OCI-LY1 (cell line): ENCODE results near the gene MAGEA12.
"Not testable (repeated sequence)": the region's sequence is repeated elsewhere in the genome, so short reads cannot be mapped to it uniquely, and the experiment has no call there.

Experiments
- H2AFZ ChIP-seq: fragments of 200-600 bp; sonication (generic), shearing (Covaris generic); 2 replicates; pipeline ENCODE4 v1.6.0; 2014; ENCODE audit warnings: antibody characterized with exemption, mild to moderate bottlenecking, low read length
- H3F3A ChIP-seq: fragments of 200-600 bp; sonication (generic), shearing (Covaris generic); 2 replicates; pipeline ENCODE4 v1.6.0; 2014; ENCODE audit warnings: mild to moderate bottlenecking, antibody characterized with exemption, low read length, moderate library complexity; ENCODE audit not compliant: insufficient read depth
- H3K27ac ChIP-seq: fragments of 200-600 bp; sonication (generic); 2 replicates; pipeline ENCODE4 v1.5.1; 2014; ENCODE audit warnings: low read length, mixed run types, mild to moderate bottlenecking, low read depth; ENCODE audit not compliant: poor library complexity, severe bottlenecking
- H3K27me3 ChIP-seq: fragments of 200-600 bp; sonication (generic); 2 replicates; pipeline ENCODE4 v1.6.0; 2014; ENCODE audit warnings: antibody characterized with exemption, mild to moderate bottlenecking, low read length, moderate library complexity; ENCODE audit not compliant: insufficient read depth
- H3K36me3 ChIP-seq: fragments of 200-600 bp; sonication (generic); 2 replicates; pipeline ENCODE4 v1.6.1; 2014; ENCODE audit warnings: mild to moderate bottlenecking, antibody characterized with exemption, low read length, moderate library complexity, mixed read lengths; ENCODE audit not compliant: insufficient read depth
- H3K4me1 ChIP-seq: fragments of 200-600 bp; sonication (generic); 2 replicates; pipeline ENCODE4 v1.5.1; 2014; ENCODE audit warnings: mild to moderate bottlenecking, low read length, moderate library complexity; ENCODE audit not compliant: insufficient read depth, severe bottlenecking
- H3K4me2 ChIP-seq: fragments of 200-600 bp; sonication (generic), shearing (Covaris generic); 2 replicates; pipeline ENCODE4 v1.6.1; 2014; ENCODE audit warnings: low read length
- H3K4me3 ChIP-seq: fragments of 200-600 bp; sonication (generic); 2 replicates; pipeline ENCODE4 v1.5.1; 2014; ENCODE audit warnings: low read length, low read depth, mild to moderate bottlenecking, mixed read lengths; ENCODE audit not compliant: poor library complexity, severe bottlenecking
- H3K79me2 ChIP-seq: fragments of 200-600 bp; shearing (Covaris generic); 2 replicates; pipeline ENCODE4 v1.6.1; 2016; ENCODE audit warnings: mixed run types, low read length, mixed read lengths; ENCODE audit not compliant: insufficient read depth
- H3K9ac ChIP-seq: fragments of 200-600 bp; sonication (generic), shearing (Covaris generic); 2 replicates; pipeline ENCODE4 v1.6.1; 2014; ENCODE audit warnings: mild to moderate bottlenecking, low read length, mixed read lengths
- H3K9me2 ChIP-seq: fragments of 200-600 bp; sonication (generic), shearing (Covaris generic); 2 replicates; pipeline ENCODE4 v1.6.1; 2014; ENCODE audit warnings: low read depth, mild to moderate bottlenecking, low read length, mixed read lengths
- H3K9me3 ChIP-seq: fragments of 200-600 bp; shearing (Covaris generic); 2 replicates; pipeline ENCODE4 v1.6.1; 2014; ENCODE audit warnings: low read length, mixed read lengths
- H4K20me1 ChIP-seq: fragments of 200-600 bp; sonication (generic), shearing (Covaris generic); 2 replicates; pipeline ENCODE4 v1.6.0; 2016; ENCODE audit warnings: mild to moderate bottlenecking, low read length; ENCODE audit not compliant: insufficient read depth
- EZH2 ChIP-seq: fragments of 200-600 bp; sonication (generic), shearing (Covaris generic); IDR thresholded peaks from 2 replicates; pipeline ENCODE4 v1.8.0; 2017; ENCODE audit warnings: borderline replicate concordance, mixed run types, mild to moderate bottlenecking, antibody characterized with exemption, low read length, moderate library complexity, mixed read lengths
- TF ChIP-seq, protein P1 (sequence below): fragments of 200-600 bp; sonication (generic), shearing (Covaris generic); IDR thresholded peaks from 2 replicates; pipeline ENCODE4 v1.5.1; 2017; ENCODE audit warnings: mild to moderate bottlenecking, antibody characterized with exemption, low read length, moderate library complexity, mixed read lengths

The MAGEA12 gene

DNA sequence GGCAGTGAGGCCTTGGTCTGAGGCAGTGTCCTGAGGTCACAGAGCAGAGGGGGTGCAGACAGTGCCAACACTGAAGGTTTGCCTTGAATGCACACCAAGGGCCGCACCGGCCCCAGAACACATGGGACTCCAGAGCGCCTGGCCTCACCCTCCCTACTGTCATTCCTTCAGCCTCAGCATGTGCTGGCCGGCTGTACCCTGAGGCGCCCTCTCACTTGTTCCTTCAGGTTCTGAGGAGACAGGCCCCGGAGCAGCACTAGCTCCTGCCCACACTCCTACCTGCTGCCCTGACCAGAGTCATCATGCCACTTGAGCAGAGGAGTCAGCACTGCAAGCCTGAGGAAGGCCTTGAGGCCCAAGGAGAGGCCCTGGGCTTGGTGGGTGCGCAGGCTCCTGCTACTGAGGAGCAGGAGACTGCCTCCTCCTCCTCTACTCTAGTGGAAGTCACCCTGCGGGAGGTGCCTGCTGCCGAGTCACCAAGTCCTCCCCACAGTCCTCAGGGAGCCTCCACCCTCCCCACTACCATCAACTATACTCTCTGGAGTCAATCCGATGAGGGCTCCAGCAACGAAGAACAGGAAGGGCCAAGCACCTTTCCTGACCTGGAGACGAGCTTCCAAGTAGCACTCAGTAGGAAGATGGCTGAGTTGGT lies 2.4 kb downstream of the MAGEA12 start:
- H3K36me3 ChIP-seq = no peaks in the 10 kb centered on the region
- H3F3A ChIP-seq = no peaks in the 10 kb centered on the region
- no peaks in the 10 kb centered on the region for H3K27me3 ChIP-seq

DNA sequence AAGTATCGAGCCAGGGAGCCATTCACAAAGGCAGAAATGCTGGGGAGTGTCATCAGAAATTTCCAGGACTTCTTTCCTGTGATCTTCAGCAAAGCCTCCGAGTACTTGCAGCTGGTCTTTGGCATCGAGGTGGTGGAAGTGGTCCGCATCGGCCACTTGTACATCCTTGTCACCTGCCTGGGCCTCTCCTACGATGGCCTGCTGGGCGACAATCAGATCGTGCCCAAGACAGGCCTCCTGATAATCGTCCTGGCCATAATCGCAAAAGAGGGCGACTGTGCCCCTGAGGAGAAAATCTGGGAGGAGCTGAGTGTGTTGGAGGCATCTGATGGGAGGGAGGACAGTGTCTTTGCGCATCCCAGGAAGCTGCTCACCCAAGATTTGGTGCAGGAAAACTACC lies 3.0 kb downstream of the MAGEA12 start:
- not testable (repeated sequence) for H3F3A ChIP-seq, H4K20me1 ChIP-seq, H3K9me3 ChIP-seq, H3K27ac ChIP-seq, H3K9me2 ChIP-seq, H2AFZ ChIP-seq, H3K4me2 ChIP-seq, H3K9ac ChIP-seq, H3K79me2 ChIP-seq, H3K36me3 ChIP-seq, H3K4me1 ChIP-seq, H3K4me3 ChIP-seq, H3K27me3 ChIP-seq

More for the DNA sequence above, 2.4 kb downstream of the MAGEA12 start:
- H3K79me2 ChIP-seq = no peaks in the 10 kb centered on the region
- H2AFZ ChIP-seq = no peak overlapping the region
- no peak for TF ChIP-seq EZH2
- TF ChIP-seq, protein P1, sequence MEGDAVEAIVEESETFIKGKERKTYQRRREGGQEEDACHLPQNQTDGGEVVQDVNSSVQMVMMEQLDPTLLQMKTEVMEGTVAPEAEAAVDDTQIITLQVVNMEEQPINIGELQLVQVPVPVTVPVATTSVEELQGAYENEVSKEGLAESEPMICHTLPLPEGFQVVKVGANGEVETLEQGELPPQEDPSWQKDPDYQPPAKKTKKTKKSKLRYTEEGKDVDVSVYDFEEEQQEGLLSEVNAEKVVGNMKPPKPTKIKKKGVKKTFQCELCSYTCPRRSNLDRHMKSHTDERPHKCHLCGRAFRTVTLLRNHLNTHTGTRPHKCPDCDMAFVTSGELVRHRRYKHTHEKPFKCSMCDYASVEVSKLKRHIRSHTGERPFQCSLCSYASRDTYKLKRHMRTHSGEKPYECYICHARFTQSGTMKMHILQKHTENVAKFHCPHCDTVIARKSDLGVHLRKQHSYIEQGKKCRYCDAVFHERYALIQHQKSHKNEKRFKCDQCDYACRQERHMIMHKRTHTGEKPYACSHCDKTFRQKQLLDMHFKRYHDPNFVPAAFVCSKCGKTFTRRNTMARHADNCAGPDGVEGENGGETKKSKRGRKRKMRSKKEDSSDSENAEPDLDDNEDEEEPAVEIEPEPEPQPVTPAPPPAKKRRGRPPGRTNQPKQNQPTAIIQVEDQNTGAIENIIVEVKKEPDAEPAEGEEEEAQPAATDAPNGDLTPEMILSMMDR = no peak
- no peaks in the 10 kb centered on the region for H3K9me2 ChIP-seq
- no peak overlapping the region for H3K4me2 ChIP-seq
- no peak overlapping the region for H3K27ac ChIP-seq
- no peaks in the 10 kb centered on the region for H3K9me3 ChIP-seq
- H3K9ac ChIP-seq = no peak overlapping the region
- H3K4me3 ChIP-seq = no peak overlapping the region
- H4K20me1 ChIP-seq = no peaks in the 10 kb centered on the region
- no peaks in the 10 kb centered on the region for H3K4me1 ChIP-seq

DNA sequence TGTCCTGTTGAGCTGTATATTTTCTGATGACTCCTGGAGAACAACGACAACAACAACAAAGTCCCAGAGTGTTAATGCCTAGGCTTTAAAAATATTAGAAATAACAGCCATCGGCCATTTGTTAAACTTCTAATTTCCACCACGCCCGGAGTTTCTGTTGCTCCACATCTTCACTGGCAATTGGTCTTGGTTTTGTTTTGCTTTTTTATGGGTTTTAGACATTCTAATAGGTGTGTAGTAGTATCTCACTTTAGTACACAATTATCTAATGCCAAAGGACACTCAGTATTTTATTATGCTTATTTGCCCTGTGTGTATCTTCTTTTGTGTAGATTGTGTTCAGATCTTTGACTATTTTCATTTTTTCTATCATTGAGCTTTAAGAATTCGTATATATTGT lies 5.0 kb downstream of the MAGEA12 start:
- Histone ChIP-seq H3K9me3 (no peaks in the 10 kb centered on the region), H3K4me3 (no peak overlapping the region), H2AFZ (no peak overlapping the region), H3K27ac (no peak overlapping the region), H4K20me1 (no peaks in the 10 kb centered on the region), H3K9me2 (no peaks in the 10 kb centered on the region), H3K27me3 (no peaks in the 10 kb centered on the region), H3K36me3 (no peaks in the 10 kb centered on the region), H3K79me2 (no peaks in the 10 kb centered on the region), H3F3A (no peaks in the 10 kb centered on the region), H3K4me1 (no peaks in the 10 kb centered on the region), H3K9ac (no peak overlapping the region), H3K4me2 (no peak overlapping the region)
- TF ChIP-seq, protein P1 = no peak
- no peak for TF ChIP-seq EZH2

DNA sequence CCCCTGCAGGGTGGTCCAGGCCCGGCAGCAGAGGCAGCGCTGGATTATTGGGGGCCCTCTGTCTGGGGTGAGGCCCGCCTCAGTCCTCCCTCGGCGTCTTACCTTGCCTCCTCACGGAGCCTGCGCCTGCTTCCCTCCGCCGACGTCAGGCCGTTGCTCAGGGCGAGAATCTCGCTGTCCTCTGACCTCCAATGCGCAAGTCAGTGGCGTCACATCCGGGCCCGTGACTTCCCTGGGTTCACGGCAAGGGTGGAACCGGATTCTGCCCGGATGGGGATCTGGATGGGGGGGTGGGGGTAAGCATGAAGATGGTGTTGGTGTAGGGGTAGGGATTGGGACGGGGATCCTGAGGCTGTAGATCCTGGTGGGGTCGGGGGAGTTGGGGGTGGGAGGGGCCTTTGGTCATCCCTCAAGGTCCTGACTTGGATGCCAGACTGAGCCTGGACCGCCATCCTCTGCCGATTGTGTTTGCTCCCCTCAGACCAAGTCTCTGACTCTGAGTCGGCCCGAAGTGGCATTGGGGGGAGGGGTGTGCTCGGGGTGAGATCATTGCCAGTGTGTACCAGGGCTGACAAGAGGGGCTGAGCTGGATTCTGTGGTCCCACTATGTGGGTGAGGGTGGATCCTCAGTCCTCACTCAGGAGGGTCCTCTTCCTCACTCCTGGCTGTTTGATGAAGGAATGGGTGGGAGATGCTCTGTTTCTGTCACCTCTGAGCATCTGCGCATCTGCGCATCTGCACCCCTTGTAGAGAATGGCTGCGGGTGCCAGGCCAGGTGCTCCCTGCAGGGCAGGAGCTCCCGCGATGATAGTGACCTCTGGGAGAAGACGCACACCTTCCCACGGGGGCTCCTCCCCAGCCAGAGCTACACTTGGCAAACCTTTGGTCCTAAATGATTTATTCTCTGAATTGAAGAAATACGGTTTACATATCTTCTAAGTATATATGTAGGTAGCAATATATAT lies 20.4 kb downstream of the MAGEA12 start, which contains the start of gene MAGEA2:
MAGEA2 (minus strand) TSS at position 157 of the 965 bp plus-strand sequence. CDS start 2,479 bp downstream, outside the sequence.
- H3K4me2 ChIP-seq, H4K20me1 ChIP-seq, H3K9me2 ChIP-seq, H2AFZ ChIP-seq, H3K4me3 ChIP-seq, H3K9me3 ChIP-seq, H3K27ac ChIP-seq, H3K27me3 ChIP-seq, H3F3A ChIP-seq, H3K9ac ChIP-seq, H3K36me3 ChIP-seq, H3K4me1 ChIP-seq, H3K79me2 ChIP-seq: not testable (repeated sequence)

DNA sequence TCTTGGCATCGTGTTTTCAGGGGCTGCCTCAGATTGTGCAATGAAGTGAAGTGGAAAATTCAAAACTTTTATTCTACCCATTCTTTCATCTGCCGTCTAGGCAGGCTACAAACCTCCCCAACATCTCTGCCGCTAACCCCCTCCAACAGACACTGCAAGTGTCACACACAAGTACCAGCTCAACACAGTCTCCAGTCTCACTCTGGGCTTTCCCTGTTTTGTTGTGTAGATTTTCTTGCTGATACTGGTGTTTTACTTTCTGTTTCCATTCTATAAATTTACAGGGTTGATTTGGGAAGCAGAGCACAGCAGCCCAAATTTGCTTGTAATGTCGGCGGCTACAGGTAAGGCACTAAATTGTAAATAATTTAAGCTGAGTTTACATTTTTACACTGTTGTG lies 21.3 kb downstream of the MAGEA12 start:
- H3K27ac ChIP-seq, H4K20me1 ChIP-seq, H3K9ac ChIP-seq, H3K4me1 ChIP-seq, H3K4me3 ChIP-seq, H3K79me2 ChIP-seq, H3K4me2 ChIP-seq, H3F3A ChIP-seq, H3K9me3 ChIP-seq, H3K9me2 ChIP-seq, H3K36me3 ChIP-seq, H3K27me3 ChIP-seq, H2AFZ ChIP-seq: not testable (repeated sequence)

DNA sequence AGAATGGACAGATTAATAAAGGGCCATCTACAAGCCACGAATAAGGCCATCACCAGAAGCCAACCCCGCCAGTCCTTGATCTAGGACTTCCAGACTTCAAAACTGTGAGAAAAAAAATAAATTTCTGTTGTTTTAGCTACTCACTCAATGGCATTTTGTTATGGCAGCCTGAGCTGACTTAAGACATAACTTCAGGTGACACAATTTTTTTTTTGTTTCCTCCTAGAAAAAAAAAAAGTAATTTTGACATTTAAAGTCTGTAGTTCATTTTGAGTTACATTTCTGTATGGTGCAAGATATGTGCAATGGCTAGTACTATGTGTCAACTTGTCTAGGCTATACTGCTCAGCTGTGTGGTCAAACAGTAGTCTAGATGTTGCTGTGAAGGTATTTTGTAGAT lies 25.4 kb downstream of the MAGEA12 start, which contains the start of gene CSAG3:
CSAG3 (plus strand) TSS at position 301 of the 400 bp plus-strand sequence.
- not testable (repeated sequence) for H3K4me1 ChIP-seq, H3K9me2 ChIP-seq, H3K36me3 ChIP-seq, H3F3A ChIP-seq, H3K79me2 ChIP-seq, H3K4me2 ChIP-seq, H3K4me3 ChIP-seq, H3K9me3 ChIP-seq, H3K27ac ChIP-seq, H2AFZ ChIP-seq, H3K9ac ChIP-seq, H3K27me3 ChIP-seq, H4K20me1 ChIP-seq
